Astrocyte (in vitro differentiated cells and primary cell): ENCODE results near the gene AMPD3. TPM values are rescaled to one million over a fixed set of nuclear protein-coding genes. Genes with fewer than 3 reads are reported as not detected.

Experiments used
- DNase-seq: peaks from one replicate; pipeline ENCODE4 v3.0.0-alpha.2; 2010; ENCODE audit warnings: low read depth
- FAIRE-seq: peaks from 2 replicates; lab custom pipeline; 2011; peaks lifted over from hg19 to GRCh38; lab: Jason Lieb, UNC
- H2AFZ ChIP-seq: 2 replicates; pipeline ENCODE4 v1.6.0; 2012; ENCODE audit warnings: low read depth, low read length, inconsistent platforms
- H3K27ac ChIP-seq: 2 replicates; pipeline ENCODE4 v1.5.1; 2011; ENCODE audit warnings: low read depth, low read length, inconsistent platforms
- H3K27me3 ChIP-seq: 2 replicates; pipeline ENCODE4 v1.6.0; 2011; ENCODE audit warnings: low read length, inconsistent platforms; ENCODE audit not compliant: insufficient read depth
- H3K36me3 ChIP-seq: 2 replicates; pipeline ENCODE4 v1.5.1; 2011; ENCODE audit warnings: low read length, inconsistent platforms; ENCODE audit not compliant: insufficient read depth
- H3K4me1 ChIP-seq: 2 replicates; pipeline ENCODE4 v1.5.1; 2011; ENCODE audit warnings: low read length, inconsistent platforms; ENCODE audit not compliant: insufficient read depth
- H3K4me2 ChIP-seq: 2 replicates; pipeline ENCODE4 v1.6.0; 2012; ENCODE audit warnings: low read length, inconsistent platforms
- H3K4me3 ChIP-seq: 2 replicates; pipeline ENCODE4 v1.5.1; 2011; ENCODE audit warnings: low read depth, mild to moderate bottlenecking, low read length, inconsistent platforms; ENCODE audit not compliant: insufficient read depth
- H3K79me2 ChIP-seq: 2 replicates; pipeline ENCODE4 v1.6.0; 2012; ENCODE audit warnings: mild to moderate bottlenecking, low read length, inconsistent platforms; ENCODE audit not compliant: insufficient read depth
- H3K9ac ChIP-seq: 2 replicates; pipeline ENCODE4 v1.6.0; 2012; ENCODE audit warnings: mild to moderate bottlenecking, low read length, inconsistent platforms
- H3K9me3 ChIP-seq: 2 replicates; pipeline ENCODE4 v1.5.1; 2012; ENCODE audit warnings: low read depth, mild to moderate bottlenecking, low read length, inconsistent platforms; ENCODE audit not compliant: insufficient read depth
- H4K20me1 ChIP-seq: 2 replicates; pipeline ENCODE4 v1.6.0; 2012; ENCODE audit warnings: low read length, inconsistent platforms; ENCODE audit not compliant: insufficient read depth
- H3K27ac Mint-ChIP-seq: one replicate; pipeline ENCODE4 v1.8.0; 2021; ENCODE audit warnings: mild to moderate bottlenecking, mixed read lengths; ENCODE audit not compliant: unreplicated experiment
- H3K27me3 Mint-ChIP-seq: one replicate; pipeline ENCODE4 v1.8.0; 2021; ENCODE audit warnings: low read depth, mixed read lengths; ENCODE audit not compliant: unreplicated experiment
- H3K36me3 Mint-ChIP-seq: one replicate; pipeline ENCODE4 v1.8.0; 2021; ENCODE audit warnings: low read depth, mixed read lengths; ENCODE audit not compliant: unreplicated experiment
- H3K4me1 Mint-ChIP-seq: one replicate; pipeline ENCODE4 v1.8.0; 2021; ENCODE audit warnings: low read depth, mixed read lengths; ENCODE audit not compliant: unreplicated experiment
- H3K4me3 Mint-ChIP-seq: one replicate; pipeline ENCODE4 v1.8.0; 2021; ENCODE audit warnings: mild to moderate bottlenecking, moderate library complexity, mixed read lengths; ENCODE audit not compliant: unreplicated experiment
- H3K9me3 Mint-ChIP-seq: one replicate; pipeline ENCODE4 v1.8.0; 2021; ENCODE audit warnings: mild to moderate bottlenecking, mixed read lengths; ENCODE audit not compliant: unreplicated experiment
- EZH2 ChIP-seq: IDR thresholded peaks from 2 replicates; pipeline ENCODE4 v1.6.1; 2012; ENCODE audit warnings: mild to moderate bottlenecking, low read length, inconsistent platforms; ENCODE audit not compliant: insufficient read depth
- total RNA-seq: library from RNA; stranded (reverse); gene quantifications from 2 replicates; pipeline ENCODE4 v1.2.1, GENCODE V29; 2021
- TF ChIP-seq, protein P1 (sequence below): IDR thresholded peaks from 2 replicates; pipeline ENCODE4 v1.5.1; 2011; ENCODE audit warnings: low read depth, mild to moderate bottlenecking, inconsistent platforms, low read length, moderate library complexity; ENCODE audit not compliant: insufficient read depth

AMPD3 gene
- total RNA-seq, 1 donor from 2014 or later = 5.6 TPM

DNA sequence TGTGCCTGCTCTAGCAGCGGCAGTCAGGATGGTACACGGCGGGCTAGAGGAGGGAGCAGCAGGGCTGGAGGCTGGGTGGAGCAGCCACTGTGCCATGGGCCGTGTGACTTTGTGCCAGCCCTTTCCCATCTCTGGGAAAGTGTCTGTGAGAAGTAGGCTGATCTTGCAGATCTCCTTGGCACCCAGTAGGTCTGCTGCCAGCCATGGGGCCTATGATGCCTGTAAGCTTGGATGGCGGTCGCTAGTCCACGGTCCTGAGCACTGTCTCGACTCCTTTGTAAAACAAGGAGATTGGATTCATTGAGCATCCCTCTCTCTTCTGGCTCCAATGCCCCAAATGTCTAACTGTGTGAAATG lies 22.6 kb downstream of the AMPD3 start:
- Histone ChIP-seq H3K36me3 (no peaks in the 10 kb centered on the region), H3K27ac (no peak overlapping the region), H3K9me3 (no peaks in the 10 kb centered on the region), H4K20me1 (no peaks in the 10 kb centered on the region), H2AFZ (no peak overlapping the region), H3K27me3 (no peaks in the 10 kb centered on the region), H3K9ac (no peak overlapping the region), H3K4me3 (no peak overlapping the region), H3K79me2 (no peaks in the 10 kb centered on the region), H3K4me1 (no peaks in the 10 kb centered on the region), H3K4me2 (no peak overlapping the region)
- Mint-ChIP-seq H3K4me1 (peaks cover 1% of the 10 kb centered on the region), H3K27me3 (peaks cover 7% of the 10 kb centered on the region), H3K9me3 (peaks cover 5% of the 10 kb centered on the region), H3K36me3 (peaks cover 8% of the 10 kb centered on the region), H3K4me3 (no peak overlapping the region), H3K27ac (no peak overlapping the region)
- TF ChIP-seq, protein P1, sequence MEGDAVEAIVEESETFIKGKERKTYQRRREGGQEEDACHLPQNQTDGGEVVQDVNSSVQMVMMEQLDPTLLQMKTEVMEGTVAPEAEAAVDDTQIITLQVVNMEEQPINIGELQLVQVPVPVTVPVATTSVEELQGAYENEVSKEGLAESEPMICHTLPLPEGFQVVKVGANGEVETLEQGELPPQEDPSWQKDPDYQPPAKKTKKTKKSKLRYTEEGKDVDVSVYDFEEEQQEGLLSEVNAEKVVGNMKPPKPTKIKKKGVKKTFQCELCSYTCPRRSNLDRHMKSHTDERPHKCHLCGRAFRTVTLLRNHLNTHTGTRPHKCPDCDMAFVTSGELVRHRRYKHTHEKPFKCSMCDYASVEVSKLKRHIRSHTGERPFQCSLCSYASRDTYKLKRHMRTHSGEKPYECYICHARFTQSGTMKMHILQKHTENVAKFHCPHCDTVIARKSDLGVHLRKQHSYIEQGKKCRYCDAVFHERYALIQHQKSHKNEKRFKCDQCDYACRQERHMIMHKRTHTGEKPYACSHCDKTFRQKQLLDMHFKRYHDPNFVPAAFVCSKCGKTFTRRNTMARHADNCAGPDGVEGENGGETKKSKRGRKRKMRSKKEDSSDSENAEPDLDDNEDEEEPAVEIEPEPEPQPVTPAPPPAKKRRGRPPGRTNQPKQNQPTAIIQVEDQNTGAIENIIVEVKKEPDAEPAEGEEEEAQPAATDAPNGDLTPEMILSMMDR = no peak
- no peak for TF ChIP-seq EZH2
- FAIRE-seq (no peak), DNase-seq (no peak)

DNA sequence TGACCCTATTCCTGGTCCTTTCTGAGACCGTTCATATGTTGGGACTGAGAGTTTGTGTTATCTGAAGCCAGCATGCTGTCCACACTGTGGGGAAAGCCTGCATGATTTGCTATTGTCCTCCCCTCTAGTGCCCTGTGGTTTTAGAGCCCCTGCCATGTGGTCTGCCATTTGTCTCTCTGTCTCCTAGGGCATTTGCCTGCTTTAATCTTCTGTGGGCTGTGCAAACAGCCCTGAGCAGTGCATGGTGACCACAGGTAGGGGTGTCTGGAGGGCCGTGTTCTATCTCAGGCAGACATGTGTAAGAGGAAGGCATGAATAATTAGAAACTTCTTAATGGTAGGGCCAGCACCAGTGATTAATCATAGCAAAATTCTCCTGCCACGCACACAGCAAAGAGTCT lies 23.0 kb downstream of the AMPD3 start:
- peaks cover 7% of the 10 kb centered on the region for H3K27me3 Mint-ChIP-seq
- H3K36me3 Mint-ChIP-seq = peaks cover 8% of the 10 kb centered on the region
- FAIRE-seq = no peak
- peak; percentile 16 for DNase-seq
- no peaks in the 10 kb centered on the region for H4K20me1 ChIP-seq
- H3K79me2 ChIP-seq = no peaks in the 10 kb centered on the region
- peaks cover 1% of the 10 kb centered on the region for H3K4me1 Mint-ChIP-seq
- H3K27ac Mint-ChIP-seq = no peak overlapping the region
- no peak overlapping the region for H3K4me3 ChIP-seq
- no peak overlapping the region for H3K9ac ChIP-seq
- H3K4me2 ChIP-seq = no peak overlapping the region
- no peaks in the 10 kb centered on the region for H3K4me1 ChIP-seq
- no peak overlapping the region for H3K27ac ChIP-seq
- H2AFZ ChIP-seq = no peak overlapping the region
- H3K9me3 ChIP-seq = no peaks in the 10 kb centered on the region
- TF ChIP-seq EZH2 = no peak
- TF ChIP-seq, protein P1 = no peak
- no peak overlapping the region for H3K4me3 Mint-ChIP-seq
- H3K36me3 ChIP-seq = no peaks in the 10 kb centered on the region
- peaks cover 5% of the 10 kb centered on the region for H3K9me3 Mint-ChIP-seq
- no peaks in the 10 kb centered on the region for H3K27me3 ChIP-seq

DNA sequence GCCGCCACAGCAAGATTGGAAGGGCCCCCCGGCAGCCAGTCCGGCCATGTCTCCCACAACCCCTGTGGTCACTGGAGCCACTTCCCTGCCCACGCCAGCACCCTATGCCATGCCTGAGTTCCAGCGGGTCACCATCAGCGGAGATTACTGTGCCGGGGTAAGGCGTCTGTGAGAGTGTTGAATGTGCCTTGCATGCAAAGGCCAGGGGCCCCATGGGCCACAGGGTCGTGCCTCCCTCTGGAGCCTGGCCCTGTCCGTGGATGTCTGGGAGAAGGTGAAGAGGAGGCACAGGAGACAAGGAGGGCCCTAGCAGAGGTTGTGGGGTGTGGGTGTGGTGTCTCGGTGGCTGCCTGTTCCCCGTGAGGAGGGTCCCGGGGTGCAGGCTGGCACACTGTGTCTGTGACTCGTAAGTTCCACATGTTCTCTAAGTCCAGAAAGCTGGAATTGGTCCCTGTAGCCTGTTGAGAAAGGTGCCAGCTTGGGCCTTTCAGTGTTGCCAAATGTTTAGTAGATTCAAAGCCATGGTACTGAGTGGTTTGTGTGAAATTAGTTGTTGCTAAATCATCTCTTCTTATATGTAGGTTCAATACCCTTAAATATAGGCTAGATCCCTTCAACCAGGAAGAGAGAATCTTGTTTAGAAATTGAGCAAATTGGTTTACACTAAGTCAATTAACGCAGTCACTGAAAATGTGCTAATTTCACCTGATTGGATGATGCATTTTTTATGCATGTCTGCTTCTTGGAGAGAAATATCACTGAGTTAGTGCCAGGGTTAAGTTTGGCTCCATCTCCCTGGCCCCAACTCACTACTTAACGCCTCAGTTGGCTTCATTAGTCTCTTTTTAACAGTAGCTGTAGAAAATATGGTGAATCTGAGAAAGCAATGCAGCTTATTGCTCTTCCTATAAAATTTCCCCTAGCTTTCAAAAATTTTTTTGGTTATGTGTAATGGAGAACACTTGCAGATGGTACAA lies 23.8 kb downstream of the AMPD3 start:
- H3K9ac ChIP-seq = no peak overlapping the region
- no peaks in the 10 kb centered on the region for H3K79me2 ChIP-seq
- no peak overlapping the region for H3K27ac ChIP-seq
- H3K4me2 ChIP-seq = no peak overlapping the region
- H3K27me3 ChIP-seq = no peaks in the 10 kb centered on the region
- no peaks in the 10 kb centered on the region for H3K36me3 ChIP-seq
- Mint-ChIP-seq H3K27ac (no peak overlapping the region), H3K36me3 (peaks cover 8% of the 10 kb centered on the region), H3K9me3 (peaks cover 5% of the 10 kb centered on the region), H3K27me3 (peaks cover 7% of the 10 kb centered on the region), H3K4me1 (peaks cover 1% of the 10 kb centered on the region), H3K4me3 (no peak overlapping the region)
- H2AFZ ChIP-seq = no peak overlapping the region
- H3K4me3 ChIP-seq = no peak overlapping the region
- TF ChIP-seq EZH2 = no peak
- TF ChIP-seq, protein P1 = no peak
- H3K4me1 ChIP-seq = no peaks in the 10 kb centered on the region
- no peak for FAIRE-seq
- no peak for DNase-seq
- no peaks in the 10 kb centered on the region for H3K9me3 ChIP-seq
- H4K20me1 ChIP-seq = no peaks in the 10 kb centered on the region
